HCT116 (cell line): Measurements from ENCODE around the gene B4GALNT4.

ENCODE experiments used
- POLR2A ChIP-seq: IDR thresholded peaks from 2 replicates; pipeline ENCODE4 v1.7.0; 2011; ENCODE audit warnings: borderline replicate concordance; ENCODE audit not compliant: insufficient read depth, insufficient read length; ENCODE audit errors: extremely low read depth
- SP1 ChIP-seq: IDR thresholded peaks from 2 replicates; pipeline ENCODE4 v1.6.1; 2012; ENCODE audit warnings: low read depth
- TF ChIP-seq, protein P1 (sequence below), 3 experiments: fragments of 200-600 bp in 1 of 3; sonication (generic) in 1 of 3; IDR thresholded peaks in 2 of 3; conservative IDR thresholded peaks in 1 of 3; 2 replicates each; pipeline ENCODE4 v1.5.1; 2012 to 2017; ENCODE audit warnings: low read depth in 2 of 3, low read length in 2 of 3, antibody characterized with exemption in 1 of 3, borderline replicate concordance in 1 of 3, control low read depth in 1 of 3, mild to moderate bottlenecking in 1 of 3, mixed read lengths in 1 of 3, mixed run types in 1 of 3, moderate library complexity in 1 of 3; ENCODE audit not compliant: insufficient read depth in 1 of 3

DNA sequence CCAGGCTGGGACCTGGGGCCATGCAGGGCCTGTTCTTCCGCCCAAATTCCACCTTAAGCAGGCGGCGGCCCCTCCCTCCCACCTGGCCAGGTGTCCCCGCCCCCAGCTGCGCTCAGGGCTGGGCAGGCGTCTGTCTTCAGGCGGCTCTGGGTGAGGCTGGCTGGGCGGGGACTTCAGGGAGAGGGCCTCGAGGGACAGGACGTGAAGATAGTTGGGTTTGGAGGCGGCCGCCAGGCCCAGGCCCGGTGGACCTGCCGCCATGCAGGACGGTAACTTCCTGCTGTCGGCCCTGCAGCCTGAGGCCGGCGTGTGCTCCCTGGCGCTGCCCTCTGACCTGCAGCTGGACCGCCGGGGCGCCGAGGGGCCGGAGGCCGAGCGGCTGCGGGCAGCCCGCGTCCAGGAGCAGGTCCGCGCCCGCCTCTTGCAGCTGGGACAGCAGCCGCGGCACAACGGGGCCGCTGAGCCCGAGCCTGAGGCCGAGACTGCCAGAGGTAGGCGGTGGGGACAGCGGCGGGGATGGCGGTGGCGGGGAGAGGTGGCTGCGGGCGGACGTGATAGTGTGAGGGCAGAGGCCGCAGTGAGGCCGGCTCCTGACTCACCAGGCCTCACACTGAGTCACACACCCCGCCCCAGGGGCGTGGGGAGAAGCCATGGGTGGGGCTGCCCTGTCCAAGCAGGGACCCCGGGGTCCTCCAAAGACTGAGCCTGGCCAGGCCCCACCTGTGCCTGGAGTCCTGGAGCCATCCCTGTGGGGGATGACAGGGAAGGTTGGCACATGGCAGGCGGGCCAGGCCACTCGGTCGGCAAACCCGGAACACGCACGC is 24.9 kb downstream of the B4GALNT4 start, which contains the start of gene PKP3:
- peak; percentile 43 for TF ChIP-seq POLR2A
- TF ChIP-seq, protein P1, sequence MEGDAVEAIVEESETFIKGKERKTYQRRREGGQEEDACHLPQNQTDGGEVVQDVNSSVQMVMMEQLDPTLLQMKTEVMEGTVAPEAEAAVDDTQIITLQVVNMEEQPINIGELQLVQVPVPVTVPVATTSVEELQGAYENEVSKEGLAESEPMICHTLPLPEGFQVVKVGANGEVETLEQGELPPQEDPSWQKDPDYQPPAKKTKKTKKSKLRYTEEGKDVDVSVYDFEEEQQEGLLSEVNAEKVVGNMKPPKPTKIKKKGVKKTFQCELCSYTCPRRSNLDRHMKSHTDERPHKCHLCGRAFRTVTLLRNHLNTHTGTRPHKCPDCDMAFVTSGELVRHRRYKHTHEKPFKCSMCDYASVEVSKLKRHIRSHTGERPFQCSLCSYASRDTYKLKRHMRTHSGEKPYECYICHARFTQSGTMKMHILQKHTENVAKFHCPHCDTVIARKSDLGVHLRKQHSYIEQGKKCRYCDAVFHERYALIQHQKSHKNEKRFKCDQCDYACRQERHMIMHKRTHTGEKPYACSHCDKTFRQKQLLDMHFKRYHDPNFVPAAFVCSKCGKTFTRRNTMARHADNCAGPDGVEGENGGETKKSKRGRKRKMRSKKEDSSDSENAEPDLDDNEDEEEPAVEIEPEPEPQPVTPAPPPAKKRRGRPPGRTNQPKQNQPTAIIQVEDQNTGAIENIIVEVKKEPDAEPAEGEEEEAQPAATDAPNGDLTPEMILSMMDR (IDR thresholded peaks at IDR 0.05 in 2 of 3, conservative IDR thresholded peaks at IDR 0.05 in 1 of 3; ENCODE audit: borderline replicate concordance in 1 of 3, insufficient read depth in 1 of 3, low read depth in 2 of 3, low read length in 2 of 3), result no peak
- no peak for TF ChIP-seq SP1
